Measurements from ENCODE around the gene HADHB.
A peak's percentile ranks its signal among the peaks of the same experiment; 100 is the strongest.

Gene HADHB

GRCh38 chr2:26244309-26245230 lies at the start of gene HADHB, which contains the start of gene HADHA:
Gene HADHB (plus strand): TSS chr2:26244939. CDS start chr2:26254255, 9,316 bp downstream.
Gene HADHA (minus strand): TSS chr2:26244632. CDS start chr2:26244596, 36 bp downstream.
- Histone ChIP-seq H3K4me1 (ENCODE audit: control insufficient read depth in 1 of 2, insufficient read depth in 2 of 2, low read length in 2 of 2) (peaks cover 37 to 38% of the 10 kb centered on the region in 2 donors), H3K27ac (ENCODE audit: low read depth, low read length) (peak within 1 kb of the TSS; percentile 95), H3K9me3 (ENCODE audit: control insufficient read depth in 1 of 2, low read length in 2 of 2) (no peaks in the 10 kb centered on the region), H3K27me3 (ENCODE audit: control insufficient read depth in 1 of 2, insufficient read depth in 2 of 2, low read length in 2 of 2) (no peaks in the 10 kb centered on the region), H3K4me3 (ENCODE audit: low read depth in 1 of 2, low read length in 2 of 2) (peak within 1 kb of the TSS; percentile 99), H3K9ac (ENCODE audit: low read depth in 1 of 2, low read length in 2 of 2) (peak within 1 kb of the TSS; percentile 97), H3K36me3 (ENCODE audit: control insufficient read depth in 1 of 2, insufficient read depth in 2 of 2, low read length in 2 of 2) (no peaks in the 10 kb centered on the region)

- Histone ChIP-seq H3K4me1 (ENCODE audit: control insufficient read depth in 1 of 2, insufficient read depth in 2 of 2, low read length in 2 of 2) (no peaks in the 10 kb centered on the region), H3K9me3 (ENCODE audit: control insufficient read depth in 1 of 2, low read length in 2 of 2) (no peaks in the 10 kb centered on the region), H3K9ac (ENCODE audit: low read depth in 1 of 2, low read length in 2 of 2) (no peak overlapping the region), H3K4me3 (ENCODE audit: low read depth in 1 of 2, low read length in 2 of 2) (no peak overlapping the region), H3K27ac (ENCODE audit: low read depth, low read length) (no peak overlapping the region), H3K27me3 (ENCODE audit: control insufficient read depth in 1 of 2, insufficient read depth in 2 of 2, low read length in 2 of 2) (no peaks in the 10 kb centered on the region), H3K36me3 (ENCODE audit: control insufficient read depth in 1 of 2, insufficient read depth in 2 of 2, low read length in 2 of 2) (peaks cover 64 to 96% of the 10 kb centered on the region in 2 donors)
These were observed 49.4 kb upstream of the HADHB start for GRCh38 chr2:26195040-26195984.

GRCh38 chr2:26196683-26197418 lies 47.9 kb upstream of the HADHB start:
- Histone ChIP-seq H3K27ac (ENCODE audit: low read depth, low read length) (no peak overlapping the region), H3K9me3 (ENCODE audit: control insufficient read depth in 1 of 2, low read length in 2 of 2) (no peaks in the 10 kb centered on the region), H3K9ac (ENCODE audit: low read depth in 1 of 2, low read length in 2 of 2) (no peak overlapping the region), H3K4me3 (ENCODE audit: low read depth in 1 of 2, low read length in 2 of 2) (no peak overlapping the region), H3K36me3 (ENCODE audit: control insufficient read depth in 1 of 2, insufficient read depth in 2 of 2, low read length in 2 of 2) (peaks cover 63 to 94% of the 10 kb centered on the region in 2 donors), H3K4me1 (ENCODE audit: control insufficient read depth in 1 of 2, insufficient read depth in 2 of 2, low read length in 2 of 2) (no peaks in the 10 kb centered on the region), H3K27me3 (ENCODE audit: control insufficient read depth in 1 of 2, insufficient read depth in 2 of 2, low read length in 2 of 2) (no peaks in the 10 kb centered on the region)

GRCh38 chr2:26197516-26197915 lies 47.2 kb upstream of the HADHB start:
- Histone ChIP-seq H3K4me3 (ENCODE audit: low read depth in 1 of 2, low read length in 2 of 2) (no peak overlapping the region), H3K9me3 (ENCODE audit: control insufficient read depth in 1 of 2, low read length in 2 of 2) (no peaks in the 10 kb centered on the region), H3K27ac (ENCODE audit: low read depth, low read length) (no peak overlapping the region), H3K4me1 (ENCODE audit: control insufficient read depth in 1 of 2, insufficient read depth in 2 of 2, low read length in 2 of 2) (no peaks in the 10 kb centered on the region), H3K9ac (ENCODE audit: low read depth in 1 of 2, low read length in 2 of 2) (no peak overlapping the region), H3K36me3 (ENCODE audit: control insufficient read depth in 1 of 2, insufficient read depth in 2 of 2, low read length in 2 of 2) (peaks cover 68 to 96% of the 10 kb centered on the region in 2 donors), H3K27me3 (ENCODE audit: control insufficient read depth in 1 of 2, insufficient read depth in 2 of 2, low read length in 2 of 2) (no peaks in the 10 kb centered on the region)

- Histone ChIP-seq H3K9ac (ENCODE audit: low read depth in 1 of 2, low read length in 2 of 2) (no peak overlapping the region), H3K36me3 (ENCODE audit: control insufficient read depth in 1 of 2, insufficient read depth in 2 of 2, low read length in 2 of 2) (peaks cover 42 to 90% of the 10 kb centered on the region in 2 donors), H3K4me1 (ENCODE audit: control insufficient read depth in 1 of 2, insufficient read depth in 2 of 2, low read length in 2 of 2) (no peaks in the 10 kb centered on the region), H3K4me3 (ENCODE audit: low read depth in 1 of 2, low read length in 2 of 2) (no peak overlapping the region), H3K9me3 (ENCODE audit: control insufficient read depth in 1 of 2, low read length in 2 of 2) (no peaks in the 10 kb centered on the region), H3K27me3 (ENCODE audit: control insufficient read depth in 1 of 2, insufficient read depth in 2 of 2, low read length in 2 of 2) (no peaks in the 10 kb centered on the region), H3K27ac (ENCODE audit: low read depth, low read length) (no peak overlapping the region)
These were observed 41.7 kb upstream of the HADHB start for GRCh38 chr2:26202981-26203490.

- peaks cover 49 to 90% of the 10 kb centered on the region in 2 donors for H3K36me3 ChIP-seq (ENCODE audit: control insufficient read depth in 1 of 2, insufficient read depth in 2 of 2, low read length in 2 of 2)
These were observed 40.8 kb upstream of the HADHB start for GRCh38 chr2:26203906-26204305.

GRCh38 chr2:26212011-26212410 lies 32.7 kb upstream of the HADHB start:
- Histone ChIP-seq H3K36me3 (ENCODE audit: control insufficient read depth in 1 of 2, insufficient read depth in 2 of 2, low read length in 2 of 2) (peaks cover 54 to 99% of the 10 kb centered on the region in 2 donors), H3K9ac (ENCODE audit: low read depth in 1 of 2, low read length in 2 of 2) (no peak overlapping the region), H3K4me1 (ENCODE audit: control insufficient read depth in 1 of 2, insufficient read depth in 2 of 2, low read length in 2 of 2) (no peaks in the 10 kb centered on the region), H3K27me3 (ENCODE audit: control insufficient read depth in 1 of 2, insufficient read depth in 2 of 2, low read length in 2 of 2) (no peaks in the 10 kb centered on the region), H3K4me3 (ENCODE audit: low read depth in 1 of 2, low read length in 2 of 2) (no peak overlapping the region), H3K9me3 (ENCODE audit: control insufficient read depth in 1 of 2, low read length in 2 of 2) (no peaks in the 10 kb centered on the region), H3K27ac (ENCODE audit: low read depth, low read length) (no peak overlapping the region)

More at GRCh38 chr2:26203906-26204305, 40.8 kb upstream of the HADHB start:
- no peaks in the 10 kb centered on the region for H3K27me3 ChIP-seq (ENCODE audit: control insufficient read depth in 1 of 2, insufficient read depth in 2 of 2, low read length in 2 of 2)
- no peaks in the 10 kb centered on the region for H3K9me3 ChIP-seq (ENCODE audit: control insufficient read depth in 1 of 2, low read length in 2 of 2)
- H3K4me1 ChIP-seq (ENCODE audit: control insufficient read depth in 1 of 2, insufficient read depth in 2 of 2, low read length in 2 of 2) = no peaks in the 10 kb centered on the region
- no peak overlapping the region for H3K4me3 ChIP-seq (ENCODE audit: low read depth in 1 of 2, low read length in 2 of 2)
- H3K9ac ChIP-seq (ENCODE audit: low read depth in 1 of 2, low read length in 2 of 2) = no peak overlapping the region
- no peak overlapping the region for H3K27ac ChIP-seq (ENCODE audit: low read depth, low read length)

- Histone ChIP-seq H3K27me3 (ENCODE audit: control insufficient read depth in 1 of 2, insufficient read depth in 2 of 2, low read length in 2 of 2) (no peaks in the 10 kb centered on the region), H3K9ac (ENCODE audit: low read depth in 1 of 2, low read length in 2 of 2) (no peak overlapping the region), H3K36me3 (ENCODE audit: control insufficient read depth in 1 of 2, insufficient read depth in 2 of 2, low read length in 2 of 2) (peaks cover 42 to 88% of the 10 kb centered on the region in 2 donors), H3K27ac (ENCODE audit: low read depth, low read length) (no peak overlapping the region), H3K4me1 (ENCODE audit: control insufficient read depth in 1 of 2, insufficient read depth in 2 of 2, low read length in 2 of 2) (no peaks in the 10 kb centered on the region), H3K4me3 (ENCODE audit: low read depth in 1 of 2, low read length in 2 of 2) (no peak overlapping the region), H3K9me3 (ENCODE audit: control insufficient read depth in 1 of 2, low read length in 2 of 2) (no peaks in the 10 kb centered on the region)
These were observed 30.0 kb upstream of the HADHB start for GRCh38 chr2:26214759-26215158.

- Histone ChIP-seq H3K36me3 (ENCODE audit: control insufficient read depth in 1 of 2, insufficient read depth in 2 of 2, low read length in 2 of 2) (peaks cover 45 to 88% of the 10 kb centered on the region in 2 donors), H3K9ac (ENCODE audit: low read depth in 1 of 2, low read length in 2 of 2) (no peak overlapping the region), H3K27me3 (ENCODE audit: control insufficient read depth in 1 of 2, insufficient read depth in 2 of 2, low read length in 2 of 2) (no peaks in the 10 kb centered on the region), H3K4me1 (ENCODE audit: control insufficient read depth in 1 of 2, insufficient read depth in 2 of 2, low read length in 2 of 2) (no peaks in the 10 kb centered on the region), H3K27ac (ENCODE audit: low read depth, low read length) (no peak overlapping the region), H3K4me3 (ENCODE audit: low read depth in 1 of 2, low read length in 2 of 2) (no peak overlapping the region), H3K9me3 (ENCODE audit: control insufficient read depth in 1 of 2, low read length in 2 of 2) (no peaks in the 10 kb centered on the region)
These were observed 28.9 kb upstream of the HADHB start for GRCh38 chr2:26215833-26216232.

Data from duodenal mucosa (tissue), 2 donors.